ENCODE measurements around the gene COL11A1. TPM values are rescaled to one million over a fixed set of nuclear protein-coding genes. Genes with fewer than 3 reads are reported as not detected.
"Not testable (repeated sequence)": the region's sequence is repeated elsewhere in the genome, so short reads cannot be mapped to it uniquely, and the experiment has no call there.

COL11A1 gene
- total and polyA plus RNA-seq, 9 of the 15 experiments (the other 6 are each of a cell fraction or from before 2014, with no cell fraction given) = 0.07 TPM; not detected in 8

DNA sequence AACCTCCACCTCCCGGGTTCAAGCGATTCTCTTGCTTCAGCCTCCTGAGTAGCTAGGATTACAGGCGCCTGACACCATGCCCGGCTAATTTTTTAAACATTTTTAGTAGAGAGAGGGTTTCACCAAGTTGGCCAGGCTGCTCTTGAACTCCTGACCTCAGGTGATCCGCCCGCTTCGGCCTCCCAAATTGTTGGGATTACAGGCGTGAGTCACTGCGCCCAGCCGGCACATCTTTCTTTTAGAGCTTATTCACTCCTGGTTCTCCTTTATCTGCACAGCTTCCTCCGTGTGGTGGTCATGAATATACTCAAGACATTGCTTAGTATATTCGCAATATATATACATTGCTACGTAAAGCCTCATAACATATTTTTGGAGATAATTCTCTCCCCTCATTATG, 80.2 kb downstream of the COL11A1 start:
- BruUV-seq (replicated peaks); H3K27ac ChIP-seq (ENCODE audit: extremely low read depth, low read depth, low read length); H3K36me3 ChIP-seq (ENCODE audit: control insufficient read depth, insufficient read depth, low read length); H3K9me3 ChIP-seq (replicated peaks; ENCODE audit: control insufficient read depth, insufficient read depth, low read depth, low read length); DNase-seq (ENCODE audit: extremely low read depth in 1 of 4, low spot score in 3 of 4); H3K4me1 ChIP-seq (replicated peaks in 1 of 2; ENCODE audit: control insufficient read depth in 2 of 2, insufficient read depth in 2 of 2, low read length in 2 of 2); H3K9ac ChIP-seq (ENCODE audit: insufficient read depth in 1 of 2, low read depth in 2 of 2, low read length in 2 of 2); intact Hi-C loops (cut with micrococcal nuclease); H3K9me1 ChIP-seq (ENCODE audit: control insufficient read depth, insufficient read depth, low read length); H4K20me1 ChIP-seq (replicated peaks; ENCODE audit: control insufficient read depth, insufficient read depth, low read length); H3K79me2 ChIP-seq (ENCODE audit: control insufficient read depth, insufficient read depth, low read length); H3K4me2 ChIP-seq (ENCODE audit: insufficient read depth, low read length); CTCF ChIA-PET (ENCODE audit: low intra/inter-chr PET ratio); POLR2A ChIA-PET; H3K27me3 ChIP-seq (ENCODE audit: control insufficient read depth in 2 of 2, insufficient read depth in 2 of 2, low read length in 2 of 2); in situ Hi-C loops (cut with MboI); FAIRE-seq; H2AFZ ChIP-seq (ENCODE audit: low read depth, low read length); ATAC-seq; H3K4me3 ChIP-seq: not testable (repeated sequence)
- 2% methylated on average over 13 of the region's 13 CpGs for whole genome bisulfite sequencing (ENCODE audit: insufficient coverage, low coverage, missing lambda C conversion rate)

DNA sequence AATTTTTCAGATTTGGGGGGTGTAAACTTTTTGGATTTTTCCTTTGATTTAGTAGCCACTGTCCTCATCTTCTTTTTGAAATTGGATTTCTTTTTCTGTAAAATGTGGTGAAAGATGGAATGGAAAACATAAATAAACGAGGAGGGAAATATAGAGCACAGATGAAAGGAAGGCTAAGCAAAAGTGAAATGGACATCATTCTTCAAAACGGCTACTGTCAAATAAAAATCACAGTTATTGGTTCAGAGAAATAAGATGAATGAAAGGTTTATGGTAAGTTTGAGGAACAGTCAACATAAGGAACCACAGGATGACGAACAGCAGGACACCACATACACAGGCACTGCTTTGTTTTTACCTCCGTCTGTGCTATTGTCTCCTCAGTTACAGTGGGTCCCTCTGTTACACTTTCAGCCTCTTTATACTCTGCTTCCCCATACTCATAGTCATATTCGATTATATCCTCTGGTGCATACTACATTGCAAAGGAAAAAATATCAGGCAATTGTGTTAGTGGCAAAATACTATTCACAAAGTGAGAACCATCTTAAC, 82.4 kb downstream of the COL11A1 start:
- POLR2A ChIA-PET = no interaction called here
- DNase-seq (ENCODE audit: extremely low read depth in 1 of 4, low spot score in 3 of 4) = no peak
- no TSS peak for BruUV-seq (replicated peaks)
- Histone ChIP-seq H3K4me1 (replicated peaks in 1 of 2; ENCODE audit: control insufficient read depth in 2 of 2, insufficient read depth in 2 of 2, low read length in 2 of 2) (no peaks in the 10 kb centered on the region), H3K9me3 (replicated peaks; ENCODE audit: control insufficient read depth, insufficient read depth, low read depth, low read length) (no peaks in the 10 kb centered on the region), H3K79me2 (ENCODE audit: control insufficient read depth, insufficient read depth, low read length) (no peaks in the 10 kb centered on the region), H3K27me3 (ENCODE audit: control insufficient read depth in 2 of 2, insufficient read depth in 2 of 2, low read length in 2 of 2) (no peaks in the 10 kb centered on the region), H3K9ac (ENCODE audit: insufficient read depth in 1 of 2, low read depth in 2 of 2, low read length in 2 of 2) (no peak overlapping the region), H3K4me2 (ENCODE audit: insufficient read depth, low read length) (no peak overlapping the region), H4K20me1 (replicated peaks; ENCODE audit: control insufficient read depth, insufficient read depth, low read length) (no peaks in the 10 kb centered on the region), H3K27ac (ENCODE audit: extremely low read depth, low read depth, low read length) (no peak overlapping the region), H2AFZ (ENCODE audit: low read depth, low read length) (no peak overlapping the region), H3K36me3 (ENCODE audit: control insufficient read depth, insufficient read depth, low read length) (no peaks in the 10 kb centered on the region), H3K9me1 (ENCODE audit: control insufficient read depth, insufficient read depth, low read length) (no peaks in the 10 kb centered on the region), H3K4me3 (no peak overlapping the region)
- in situ Hi-C loops (cut with MboI) = no loop called here
- intact Hi-C loops (cut with micrococcal nuclease) = no loop called here
- CTCF ChIA-PET (ENCODE audit: low intra/inter-chr PET ratio) = no interaction called here
- ATAC-seq = no peak
- FAIRE-seq = no peak
- WGBS (ENCODE audit: insufficient coverage, low coverage, missing lambda C conversion rate) = 2% methylated on average over 5 of the region's 5 CpGs
- TF ChIP-seq, protein P1, sequence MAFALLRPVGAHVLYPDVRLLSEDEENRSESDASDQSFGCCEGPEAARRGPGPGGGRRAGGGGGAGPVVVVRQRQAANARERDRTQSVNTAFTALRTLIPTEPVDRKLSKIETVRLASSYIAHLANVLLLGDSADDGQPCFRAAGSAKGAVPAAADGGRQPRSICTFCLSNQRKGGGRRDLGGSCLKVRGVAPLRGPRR (CRISPR knock-in tag; IDR thresholded peaks at IDR 0.05) = no peak
- TF ChIP-seq GTF2F1 (IDR thresholded peaks at IDR 0.05; ENCODE audit: low read depth, low read length) = no peak
- TF ChIP-seq ZBED1 (IDR thresholded peaks at IDR 0.05) = no peak
- TF ChIP-seq, protein P2, sequence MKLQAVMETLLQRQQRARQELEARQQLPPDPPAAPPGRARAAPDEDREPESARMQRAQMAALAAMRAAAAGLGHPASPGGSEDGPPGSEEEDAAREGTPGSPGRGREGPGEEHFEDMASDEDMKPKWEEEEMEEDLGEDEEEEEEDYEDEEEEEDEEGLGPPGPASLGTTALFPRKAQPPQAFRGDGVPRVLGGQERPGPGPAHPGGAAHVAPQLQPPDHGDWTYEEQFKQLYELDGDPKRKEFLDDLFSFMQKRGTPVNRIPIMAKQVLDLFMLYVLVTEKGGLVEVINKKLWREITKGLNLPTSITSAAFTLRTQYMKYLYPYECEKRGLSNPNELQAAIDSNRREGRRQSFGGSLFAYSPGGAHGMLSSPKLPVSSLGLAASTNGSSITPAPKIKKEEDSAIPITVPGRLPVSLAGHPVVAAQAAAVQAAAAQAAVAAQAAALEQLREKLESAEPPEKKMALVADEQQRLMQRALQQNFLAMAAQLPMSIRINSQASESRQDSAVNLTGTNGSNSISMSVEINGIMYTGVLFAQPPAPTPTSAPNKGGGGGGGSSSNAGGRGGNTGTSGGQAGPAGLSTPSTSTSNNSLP (IDR thresholded peaks at IDR 0.05; ENCODE audit: borderline replicate concordance, low read depth, low read length) = no peak
- TF ChIP-seq, protein P3, sequence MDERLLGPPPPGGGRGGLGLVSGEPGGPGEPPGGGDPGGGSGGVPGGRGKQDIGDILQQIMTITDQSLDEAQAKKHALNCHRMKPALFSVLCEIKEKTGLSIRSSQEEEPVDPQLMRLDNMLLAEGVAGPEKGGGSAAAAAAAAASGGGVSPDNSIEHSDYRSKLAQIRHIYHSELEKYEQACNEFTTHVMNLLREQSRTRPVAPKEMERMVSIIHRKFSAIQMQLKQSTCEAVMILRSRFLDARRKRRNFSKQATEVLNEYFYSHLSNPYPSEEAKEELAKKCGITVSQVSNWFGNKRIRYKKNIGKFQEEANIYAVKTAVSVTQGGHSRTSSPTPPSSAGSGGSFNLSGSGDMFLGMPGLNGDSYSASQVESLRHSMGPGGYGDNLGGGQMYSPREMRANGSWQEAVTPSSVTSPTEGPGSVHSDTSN (CRISPR knock-in tag; IDR thresholded peaks at IDR 0.05; ENCODE audit: low read depth) = no peak
- TF ChIP-seq, protein P3 (tag; conservative IDR thresholded peaks at IDR 0.05; ENCODE audit: low read depth) = no peak
- no peak for TF ChIP-seq MYC (IDR thresholded peaks at IDR 0.05; ENCODE audit: low read depth, low read length)
- TF ChIP-seq MYC (CRISPR knock-in tag; IDR thresholded peaks at IDR 0.05; ENCODE audit: borderline replicate concordance, low read depth) = no peak
- no peak for TF ChIP-seq CCAR2 (IDR thresholded peaks at IDR 0.05; ENCODE audit: low read depth, low read length)
- no peak for TF ChIP-seq SRF (CRISPR knock-in tag; IDR thresholded peaks at IDR 0.05)
- TF ChIP-seq ZNF311 (CRISPR knock-in tag; IDR thresholded peaks at IDR 0.05) = no peak
- no peak for TF ChIP-seq NFIC (IDR thresholded peaks at IDR 0.05)
